MCF 10A (cell line): ENCODE data around the gene STAMBP. TPM values are rescaled to one million over a fixed set of nuclear protein-coding genes. Genes with fewer than 3 reads are reported as not detected.

Source experiments
- BruUV-seq: library from RNA; stranded (reverse); fragments of 400-500 nt; replicated peaks from 2 replicates; lab custom pipeline; 2021; lab: Mats Ljungman, UMichigan
- CTCF ChIA-PET: fragments of 300-600 bp; sonication (Branson Sonifier 250); formaldehyde crosslinking; extraction: SDS; loops from one replicate; lab custom pipeline; 2021; ENCODE audit warnings: antibody characterized with exemption, inconsistent platforms; lab: Yijun Ruan, JAX
- POLR2A ChIA-PET: fragments of 300-600, 350-650 bp; sonication (Branson Sonifier 250); formaldehyde crosslinking; extraction: SDS; loops from one replicate; lab custom pipeline; 2020; ENCODE audit warnings: antibody characterized with exemption, inconsistent platforms; lab: Yijun Ruan, JAX
- DNase-seq: peaks from one replicate; pipeline ENCODE4 v3.0.0-alpha.2; 2018; ENCODE audit not compliant: unreplicated experiment
- H3K27ac Mint-ChIP-seq: one replicate; pipeline ENCODE4 v1.8.0; 2022; ENCODE audit warnings: mild to moderate bottlenecking, low read depth, mixed read lengths; ENCODE audit not compliant: unreplicated experiment
- H3K27me3 Mint-ChIP-seq: one replicate; pipeline ENCODE4 v1.8.0; 2022; ENCODE audit warnings: mixed read lengths; ENCODE audit not compliant: insufficient read depth, unreplicated experiment
- H3K36me3 Mint-ChIP-seq: one replicate; pipeline ENCODE4 v1.8.0; 2022; ENCODE audit warnings: mild to moderate bottlenecking, moderate library complexity, mixed read lengths; ENCODE audit not compliant: insufficient read depth, unreplicated experiment
- H3K4me1 Mint-ChIP-seq: one replicate; pipeline ENCODE4 v1.8.0; 2022; ENCODE audit warnings: mixed read lengths; ENCODE audit not compliant: insufficient read depth, unreplicated experiment
- H3K4me3 Mint-ChIP-seq: one replicate; pipeline ENCODE4 v1.8.0; 2022; ENCODE audit warnings: mild to moderate bottlenecking, moderate library complexity, mixed read lengths; ENCODE audit not compliant: unreplicated experiment
- H3K9me3 Mint-ChIP-seq: one replicate; pipeline ENCODE4 v1.8.0; 2022; ENCODE audit warnings: mixed read lengths; ENCODE audit not compliant: unreplicated experiment
- CTCF ChIP-seq: fragments of 200-600 bp; IDR thresholded peaks from one replicate; pipeline ENCODE4 v1.8.0; 2022; ENCODE audit warnings: antibody characterized with exemption, mild to moderate bottlenecking; ENCODE audit not compliant: unreplicated experiment
- intact Hi-C: fragments of 100-400 bp; cut with micrococcal nuclease; formaldehyde crosslinking; loops from 2 replicates; pipeline ENCODE4 v1.14.1; 2022
- total RNA-seq: library from RNA; stranded (reverse); gene quantifications from 2 replicates; pipeline ENCODE4 v1.2.3, GENCODE V29; 2022

Gene STAMBP
- total RNA-seq, 1 experiment from 2014 or later: 66.3 TPM

GRCh38 chr2:73852020-73852419, 23.3 kb downstream of the STAMBP start:
- TF ChIP-seq CTCF: no peak
- Mint-ChIP-seq H3K27me3 (no peaks in the 10 kb centered on the region), H3K4me1 (peaks cover 8% of the 10 kb centered on the region), H3K27ac (no peak overlapping the region), H3K9me3 (no peaks in the 10 kb centered on the region), H3K36me3 (peaks cover 53% of the 10 kb centered on the region), H3K4me3 (no peak overlapping the region)
- ChIA-PET POLR2A (interaction anchor here (0.6 to 1.2 kb wide), 3 partner anchors 75 to 136 kb away, joined by 3 to 6 read pairs (median 3); partner anchors contain the start of gene DGUOK), CTCF (interaction anchor here (0.7 kb wide), 3 partner anchors 87 to 269 kb away, joined by 3 to 5 read pairs (median 5); no protein-coding TSS in a partner anchor)
- peak; percentile 71 for DNase-seq
- intact Hi-C loops: loop anchor here (10.0 kb wide), 1 partner anchor 133 kb away; the partner anchor contains the start of gene TET3
- BruUV-seq: no TSS peak

- H3K4me1 Mint-ChIP-seq: peaks cover 8% of the 10 kb centered on the region
- ChIA-PET POLR2A (interaction anchor here (1.7 kb wide), 1 partner anchor 72 kb away, joined by 3 read pairs; no protein-coding TSS in a partner anchor), CTCF (interaction anchor here (1.8 kb wide), 1 partner anchor 10 kb away, joined by 6 read pairs; no protein-coding TSS in a partner anchor)
- no peak for TF ChIP-seq CTCF
- peaks cover 54% of the 10 kb centered on the region for H3K36me3 Mint-ChIP-seq
- H3K27me3 Mint-ChIP-seq: no peaks in the 10 kb centered on the region
- DNase-seq: no peak
- intact Hi-C loops: loop anchor here (10.0 kb wide), 1 partner anchor 129 kb away; the partner anchor contains the start of gene TET3
- H3K27ac Mint-ChIP-seq: no peak overlapping the region
- no TSS peak for BruUV-seq
- H3K9me3 Mint-ChIP-seq: no peaks in the 10 kb centered on the region
- no peak overlapping the region for H3K4me3 Mint-ChIP-seq
Measured at GRCh38 chr2:73855526-73855925, 26.8 kb downstream of the STAMBP start.

- Mint-ChIP-seq H3K4me3 (no peak overlapping the region), H3K27me3 (no peaks in the 10 kb centered on the region), H3K36me3 (peaks cover 61% of the 10 kb centered on the region), H3K9me3 (no peaks in the 10 kb centered on the region), H3K27ac (no peak overlapping the region), H3K4me1 (peaks cover 8% of the 10 kb centered on the region)
- no peak for TF ChIP-seq CTCF
- ChIA-PET CTCF (no interaction called here), POLR2A (interaction anchor here (1.7 kb wide), 1 partner anchor 71 kb away, joined by 3 read pairs; no protein-coding TSS in a partner anchor)
- intact Hi-C loops: loop anchor here (10.0 kb wide), 1 partner anchor 129 kb away; the partner anchor contains the start of gene TET3
- no TSS peak for BruUV-seq
- peak; percentile 55 for DNase-seq
Measured at GRCh38 chr2:73856214-73856613, 27.5 kb downstream of the STAMBP start.

- H3K4me3 Mint-ChIP-seq: no peak overlapping the region
- H3K4me1 Mint-ChIP-seq: peaks cover 8% of the 10 kb centered on the region
- no peaks in the 10 kb centered on the region for H3K9me3 Mint-ChIP-seq
- H3K27me3 Mint-ChIP-seq: no peaks in the 10 kb centered on the region
- peak; percentile 68 for DNase-seq
- H3K27ac Mint-ChIP-seq: no peak overlapping the region
- ChIA-PET POLR2A (interaction anchor here (0.6 to 1.0 kb wide), 3 partner anchors 14 to 31 kb away, joined by 3 to 4 read pairs (median 4); partner anchors contain the start of gene STAMBP), CTCF (interaction anchor here (0.6 kb wide), 1 partner anchor 27 kb away, joined by 3 read pairs; no protein-coding TSS in a partner anchor)
- intact Hi-C loops: loop anchor here (10.0 kb wide), 1 partner anchor 125 kb away; the partner anchor contains the start of gene TET3
- no TSS peak for BruUV-seq
- peaks cover 96% of the 10 kb centered on the region for H3K36me3 Mint-ChIP-seq
- no peak for TF ChIP-seq CTCF
Measured at GRCh38 chr2:73859721-73860586, 31.2 kb downstream of the STAMBP start.
